Esophagus squamous epithelium (tissue), 5 donors: ENCODE data around the gene ZP3. TPM values are rescaled to one million over a fixed set of nuclear protein-coding genes. Genes with fewer than 3 reads are reported as not detected.
"Not testable (repeated sequence)": the region's sequence is repeated elsewhere in the genome, so short reads cannot be mapped to it uniquely, and the experiment has no call there.

ENCODE experiments used
- DNase-seq: peaks from one replicate; lab custom pipeline; 2025; lab: John Stamatoyannopoulos, UW
- H3K27ac ChIP-seq, 4 donors: fragments of 200-600 bp; sonication (generic); one replicate each; pipeline ENCODE4 v1.5.1; 2016 to 2019; ENCODE audit warnings: mild to moderate bottlenecking in 1 of 4
- H3K27me3 ChIP-seq, 4 donors: fragments of 200-600 bp; sonication (generic); 1 replicate in 3 of 4; 2 replicates in 1 of 4; pipeline versions ENCODE4 v1.5.1 to v1.6.0; 2017 to 2021; ENCODE audit warnings: antibody characterized with exemption in 1 of 4
- H3K36me3 ChIP-seq, 3 donors: fragments of 200-600 bp; sonication (generic); one replicate each; pipeline ENCODE4 v1.5.1; 2016 to 2019
- H3K4me1 ChIP-seq, 3 donors: fragments of 200-600 bp; sonication (generic); one replicate each; pipeline ENCODE4 v1.5.1; 2017 to 2019
- H3K4me3 ChIP-seq, 4 donors: fragments of 200-600 bp; sonication (generic); 1 replicate in 3 of 4; 2 replicates in 1 of 4; pipeline ENCODE4 v1.5.1; 2016 to 2019; ENCODE audit warnings: mild to moderate bottlenecking in 2 of 4, moderate library complexity in 1 of 4
- H3K9me3 ChIP-seq, 3 donors: fragments of 200-600 bp; sonication (generic); one replicate each; pipeline ENCODE4 v1.5.1; 2016 to 2019
- POLR2A ChIP-seq, 4 donors: fragments of 450-650 bp; IDR thresholded peaks; one replicate each; pipeline ENCODE4 v1.6.1; 2017; ENCODE audit warnings: antibody characterized with exemption in 4 of 4, mild to moderate bottlenecking in 4 of 4, moderate library complexity in 3 of 4
- WGBS, 2 donors: methylation state at CpG; one replicate each; pipeline ENCODE4 v1.1.5; 2018; 5-methylcytosine and 5-hydroxymethylcytosine counted together
- intact Hi-C: fragments of 100-400 bp; cut with DNase I; formaldehyde crosslinking; loops from one replicate; pipeline ENCODE4 v1.15.0; 2022
- total RNA-seq, 4 donors: library from RNA; depleted of rRNA; stranded (reverse); fragments of >200 nt; gene quantifications; one replicate each; pipeline ENCODE4 v1.1.0, GENCODE V29; 2016
- TF ChIP-seq, protein P1 (sequence below), 6 experiments: fragments of 450-650 bp in 4 of 6; fragments of 200-600 bp in 2 of 6; sonication (generic) in 2 of 6; IDR thresholded peaks; one replicate each; pipeline ENCODE4 v1.5.1; 2016 to 2019; ENCODE audit warnings: antibody characterized with exemption in 6 of 6, mild to moderate bottlenecking in 4 of 6, moderate library complexity in 4 of 6
- donor health status: DM: yes; HTN: yes; CAD: no.

The ZP3 gene
- total RNA-seq, 4 donors from 2014 or later: 3.8 to 7.9 (median 4.4) TPM

GRCh38 chr7:76393116-76394031 lies 31.4 kb upstream of the ZP3 start:
- H3K4me3 ChIP-seq: peak overlapping the region; percentile 55 to 84 (median 78)
- intact Hi-C loops: no loop called here
- 21 to 31% methylated on average over 2 to 3 of the region's 99 CpGs for WGBS, 2 donors
- H3K27ac ChIP-seq: peak overlapping the region; percentile 89 to 96 (median 94)
- peak in 3 of 4 donors; percentile 81 to 92 (median 81) for TF ChIP-seq POLR2A (IDR thresholded peaks at IDR 0.05)
- TF ChIP-seq, protein P1, sequence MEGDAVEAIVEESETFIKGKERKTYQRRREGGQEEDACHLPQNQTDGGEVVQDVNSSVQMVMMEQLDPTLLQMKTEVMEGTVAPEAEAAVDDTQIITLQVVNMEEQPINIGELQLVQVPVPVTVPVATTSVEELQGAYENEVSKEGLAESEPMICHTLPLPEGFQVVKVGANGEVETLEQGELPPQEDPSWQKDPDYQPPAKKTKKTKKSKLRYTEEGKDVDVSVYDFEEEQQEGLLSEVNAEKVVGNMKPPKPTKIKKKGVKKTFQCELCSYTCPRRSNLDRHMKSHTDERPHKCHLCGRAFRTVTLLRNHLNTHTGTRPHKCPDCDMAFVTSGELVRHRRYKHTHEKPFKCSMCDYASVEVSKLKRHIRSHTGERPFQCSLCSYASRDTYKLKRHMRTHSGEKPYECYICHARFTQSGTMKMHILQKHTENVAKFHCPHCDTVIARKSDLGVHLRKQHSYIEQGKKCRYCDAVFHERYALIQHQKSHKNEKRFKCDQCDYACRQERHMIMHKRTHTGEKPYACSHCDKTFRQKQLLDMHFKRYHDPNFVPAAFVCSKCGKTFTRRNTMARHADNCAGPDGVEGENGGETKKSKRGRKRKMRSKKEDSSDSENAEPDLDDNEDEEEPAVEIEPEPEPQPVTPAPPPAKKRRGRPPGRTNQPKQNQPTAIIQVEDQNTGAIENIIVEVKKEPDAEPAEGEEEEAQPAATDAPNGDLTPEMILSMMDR (IDR thresholded peaks at IDR 0.05): peak in 1 of 6 experiments; percentile 2
- peak; percentile 45 for DNase-seq
- no peaks in the 10 kb centered on the region for H3K9me3 ChIP-seq
- no peaks in the 10 kb centered on the region for H3K27me3 ChIP-seq
- peaks cover 20 to 54% (median 30%) of the 10 kb centered on the region in 3 donors for H3K4me1 ChIP-seq
- no peaks in the 10 kb centered on the region for H3K36me3 ChIP-seq

DNA sequence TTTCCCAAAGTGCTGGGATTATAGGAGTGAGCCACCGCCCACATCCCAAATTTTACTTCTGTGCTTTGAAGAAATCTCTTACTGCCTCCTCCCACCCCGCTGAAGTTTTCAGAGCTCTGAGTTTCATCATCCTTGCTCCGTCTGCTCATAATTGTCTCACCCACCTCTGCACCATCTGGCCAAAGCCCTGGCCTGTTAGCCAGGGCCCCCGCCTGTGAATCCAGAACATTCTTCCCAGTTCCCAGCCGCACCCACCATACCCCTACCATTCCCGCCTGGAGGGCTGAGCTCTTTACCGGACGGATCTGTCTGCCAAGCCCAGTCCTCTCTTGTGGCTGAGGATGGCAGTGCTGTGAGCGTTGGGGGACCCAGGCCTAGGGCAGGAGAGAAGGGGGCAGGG lies 29.8 kb upstream of the ZP3 start:
- intact Hi-C loops: no loop called here
- TF ChIP-seq POLR2A (IDR thresholded peaks at IDR 0.05): no peak
- TF ChIP-seq, protein P1 (IDR thresholded peaks at IDR 0.05): no peak
- 84 to 93% methylated on average over 6 to 8 of the region's 9 CpGs for WGBS, 2 donors
- Histone ChIP-seq H3K4me3 (no peak overlapping the region), H3K36me3 (no peaks in the 10 kb centered on the region), H3K9me3 (no peaks in the 10 kb centered on the region), H3K27me3 (no peaks in the 10 kb centered on the region), H3K27ac (no peak overlapping the region), H3K4me1 (peaks cover 15 to 43% (median 25%) of the 10 kb centered on the region in 3 donors)
- no peak for DNase-seq

- intact Hi-C loops, H3K36me3 ChIP-seq, H3K9me3 ChIP-seq, H3K27ac ChIP-seq, H3K27me3 ChIP-seq, DNase-seq, H3K4me3 ChIP-seq: not testable (repeated sequence)
- 86 to 90% methylated on average over 7 to 11 of the region's 11 CpGs for WGBS, 2 donors
- peaks cover 15 to 43% (median 25%) of the 10 kb centered on the region in 3 donors for H3K4me1 ChIP-seq
Observed at GRCh38 chr7:76395605-76395964, 29.2 kb upstream of the ZP3 start.

- TF ChIP-seq, protein P1 (IDR thresholded peaks at IDR 0.05): no peak
- no peak for TF ChIP-seq POLR2A (IDR thresholded peaks at IDR 0.05)
- Histone ChIP-seq H3K9me3 (no peaks in the 10 kb centered on the region), H3K27me3 (no peaks in the 10 kb centered on the region), H3K4me1 (peaks cover 15 to 43% (median 25%) of the 10 kb centered on the region in 3 donors), H3K36me3 (no peaks in the 10 kb centered on the region), H3K4me3 (no peak overlapping the region), H3K27ac (no peak overlapping the region)
- 57 to 76% methylated on average over 9 to 10 of the region's 13 CpGs for WGBS, 2 donors
- no peak for DNase-seq
- intact Hi-C loops: no loop called here
Observed at GRCh38 chr7:76395965-76396726, 28.6 kb upstream of the ZP3 start.

GRCh38 chr7:76396864-76397263 lies 27.9 kb upstream of the ZP3 start:
- WGBS, 2 donors: 35 to 60% methylated on average over 8 of the region's 8 CpGs
- TF ChIP-seq, protein P1 (IDR thresholded peaks at IDR 0.05): no peak
- TF ChIP-seq POLR2A (IDR thresholded peaks at IDR 0.05): no peak
- Histone ChIP-seq H3K9me3 (no peaks in the 10 kb centered on the region), H3K27me3 (no peaks in the 10 kb centered on the region), H3K27ac (peak overlapping the region in 2 of 4 donors; percentile 14 to 53), H3K4me1 (peaks cover 15 to 43% (median 25%) of the 10 kb centered on the region in 3 donors), H3K36me3 (no peaks in the 10 kb centered on the region), H3K4me3 (peak overlapping the region in 3 of 4 donors; percentile 48 to 68 (median 52))
- intact Hi-C loops: no loop called here
- no peak for DNase-seq
